Measurements from ENCODE around the gene OPRM1. TPM values are rescaled to one million over a fixed set of nuclear protein-coding genes. Genes with fewer than 3 reads are reported as not detected.
"Not testable (repeated sequence)": the region's sequence is repeated elsewhere in the genome, so short reads cannot be mapped to it uniquely, and the experiment has no call there.

The OPRM1 gene
- total RNA-seq, 4 donors from 2014 or later, result 0.40 to 1.2 (median 0.88) TPM

DNA sequence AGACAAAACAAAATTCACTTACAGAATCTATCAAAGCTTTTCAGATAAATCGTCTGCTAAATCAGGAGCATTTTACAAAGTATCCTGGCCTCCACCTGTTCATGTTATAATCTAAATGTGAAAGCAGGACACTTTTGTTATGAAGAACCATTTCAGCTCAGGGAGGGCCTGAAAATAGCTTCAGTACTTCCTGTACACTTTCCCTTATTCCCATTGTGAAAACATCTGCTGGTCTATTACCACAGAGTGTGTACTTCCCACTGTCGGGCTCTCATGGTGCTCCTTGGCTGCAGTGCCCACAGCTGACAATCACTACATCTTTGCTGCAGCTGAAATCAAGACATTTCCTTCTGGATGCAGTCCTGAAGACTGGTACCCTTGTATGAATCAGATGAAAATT lies 128.1 kb downstream of the OPRM1 start:
- H3K27ac ChIP-seq (replicated peaks in 1 of 4), result no peak overlapping the region
- DNase-seq (ENCODE audit: extremely low spot score), result no peak
- intact Hi-C loops (cut with DNase I), result no loop called here

DNA sequence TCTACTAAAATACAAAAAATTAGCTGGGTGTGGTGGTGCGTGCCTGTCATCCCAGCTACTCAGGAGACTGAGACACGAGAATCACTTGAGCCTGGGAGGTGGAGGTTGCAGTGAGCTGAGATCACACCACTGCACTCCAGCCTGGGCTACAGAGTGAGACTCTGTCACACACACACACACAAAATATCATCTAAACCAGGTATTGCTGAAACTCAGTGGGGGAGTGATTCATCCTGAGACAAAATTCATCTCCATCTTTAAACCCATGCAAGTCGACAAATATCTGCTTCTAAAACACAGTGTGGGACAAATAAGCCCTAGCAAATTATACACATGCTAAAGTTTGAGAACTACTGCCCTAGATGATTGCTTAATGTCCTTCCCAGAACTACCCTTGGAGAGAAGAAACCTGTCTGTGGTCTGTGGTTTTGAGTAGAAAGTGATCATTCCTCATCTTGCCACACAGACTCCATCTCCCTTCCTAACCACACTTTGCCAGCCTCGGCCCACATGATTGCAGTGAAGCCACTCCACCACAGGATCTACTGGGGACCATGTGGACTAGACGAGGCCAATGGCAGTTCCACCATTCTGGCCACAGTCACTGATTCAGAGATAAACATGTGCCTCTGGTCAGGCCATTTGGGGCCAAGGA lies 130.3 kb downstream of the OPRM1 start:
- Histone ChIP-seq H3K27me3 (no peaks in the 10 kb centered on the region), H3K36me3 (no peaks in the 10 kb centered on the region), H3K9me3 (no peaks in the 10 kb centered on the region), H3K4me3 (no peak overlapping the region), H3K27ac (replicated peaks in 1 of 4) (no peak overlapping the region), H3K4me1 (peaks cover 0 to 13% (median 5%) of the 10 kb centered on the region in 4 donors)
- 79% methylated on average over 5 of the region's 5 CpGs for WGBS
- TF ChIP-seq POLR2A (IDR thresholded peaks at IDR 0.05; ENCODE audit: low read depth) (no peak), POLR2AphosphoS5 (IDR thresholded peaks at IDR 0.05) (no peak), EP300 (IDR thresholded peaks at IDR 0.05) (no peak)
- TF ChIP-seq, protein P1, sequence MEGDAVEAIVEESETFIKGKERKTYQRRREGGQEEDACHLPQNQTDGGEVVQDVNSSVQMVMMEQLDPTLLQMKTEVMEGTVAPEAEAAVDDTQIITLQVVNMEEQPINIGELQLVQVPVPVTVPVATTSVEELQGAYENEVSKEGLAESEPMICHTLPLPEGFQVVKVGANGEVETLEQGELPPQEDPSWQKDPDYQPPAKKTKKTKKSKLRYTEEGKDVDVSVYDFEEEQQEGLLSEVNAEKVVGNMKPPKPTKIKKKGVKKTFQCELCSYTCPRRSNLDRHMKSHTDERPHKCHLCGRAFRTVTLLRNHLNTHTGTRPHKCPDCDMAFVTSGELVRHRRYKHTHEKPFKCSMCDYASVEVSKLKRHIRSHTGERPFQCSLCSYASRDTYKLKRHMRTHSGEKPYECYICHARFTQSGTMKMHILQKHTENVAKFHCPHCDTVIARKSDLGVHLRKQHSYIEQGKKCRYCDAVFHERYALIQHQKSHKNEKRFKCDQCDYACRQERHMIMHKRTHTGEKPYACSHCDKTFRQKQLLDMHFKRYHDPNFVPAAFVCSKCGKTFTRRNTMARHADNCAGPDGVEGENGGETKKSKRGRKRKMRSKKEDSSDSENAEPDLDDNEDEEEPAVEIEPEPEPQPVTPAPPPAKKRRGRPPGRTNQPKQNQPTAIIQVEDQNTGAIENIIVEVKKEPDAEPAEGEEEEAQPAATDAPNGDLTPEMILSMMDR (IDR thresholded peaks at IDR 0.05), result no peak
- DNase-seq (ENCODE audit: extremely low spot score), result peak; percentile 77
- intact Hi-C loops (cut with DNase I), result no loop called here

More for the DNA sequence above, 128.1 kb downstream of the OPRM1 start:
- Histone ChIP-seq H3K27me3 (no peaks in the 10 kb centered on the region), H3K9me3 (no peaks in the 10 kb centered on the region), H3K36me3 (no peaks in the 10 kb centered on the region), H3K4me3 (no peak overlapping the region), H3K4me1 (peaks cover 0 to 20% (median 14%) of the 10 kb centered on the region in 4 donors)
- TF ChIP-seq EP300 (IDR thresholded peaks at IDR 0.05) (no peak), POLR2AphosphoS5 (IDR thresholded peaks at IDR 0.05) (peak in 1 of 2 donors; percentile 15), POLR2A (IDR thresholded peaks at IDR 0.05; ENCODE audit: low read depth) (no peak)
- TF ChIP-seq, protein P1 (IDR thresholded peaks at IDR 0.05), result no peak
- 77% methylated on average over 2 of the region's 2 CpGs for WGBS

DNA sequence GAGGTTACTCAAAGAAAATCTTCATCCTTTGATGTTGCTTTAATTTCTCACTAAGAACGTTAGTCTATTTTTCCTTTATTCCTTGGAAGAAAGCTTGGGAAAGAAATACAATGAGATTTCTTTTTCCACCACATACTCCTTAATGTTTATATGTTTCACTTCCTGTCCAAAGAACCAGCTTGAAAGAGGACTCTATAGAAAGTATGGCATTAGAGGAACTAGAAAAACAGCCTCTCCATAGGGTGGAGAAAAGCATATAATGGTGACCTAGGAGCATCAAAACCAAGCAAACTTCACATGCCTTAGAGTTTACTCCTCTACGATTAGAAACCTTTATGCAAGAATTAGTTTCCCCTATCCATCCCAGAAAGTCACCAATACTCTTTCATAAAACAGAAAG lies 131.1 kb downstream of the OPRM1 start:
- WGBS, result 65% methylated on average over 2 of the region's 2 CpGs
- Histone ChIP-seq H3K4me3 (no peak overlapping the region), H3K27me3 (no peaks in the 10 kb centered on the region), H3K36me3 (no peaks in the 10 kb centered on the region), H3K27ac (replicated peaks in 1 of 4) (no peak overlapping the region), H3K9me3 (no peaks in the 10 kb centered on the region), H3K4me1 (peaks cover 0 to 5% (median 1%) of the 10 kb centered on the region in 4 donors)
- intact Hi-C loops (cut with DNase I), result no loop called here
- DNase-seq (ENCODE audit: extremely low spot score), result no peak
- TF ChIP-seq, protein P1 (IDR thresholded peaks at IDR 0.05), result no peak
- TF ChIP-seq POLR2A (IDR thresholded peaks at IDR 0.05; ENCODE audit: low read depth) (no peak), EP300 (IDR thresholded peaks at IDR 0.05) (no peak), POLR2AphosphoS5 (IDR thresholded peaks at IDR 0.05) (no peak)

DNA sequence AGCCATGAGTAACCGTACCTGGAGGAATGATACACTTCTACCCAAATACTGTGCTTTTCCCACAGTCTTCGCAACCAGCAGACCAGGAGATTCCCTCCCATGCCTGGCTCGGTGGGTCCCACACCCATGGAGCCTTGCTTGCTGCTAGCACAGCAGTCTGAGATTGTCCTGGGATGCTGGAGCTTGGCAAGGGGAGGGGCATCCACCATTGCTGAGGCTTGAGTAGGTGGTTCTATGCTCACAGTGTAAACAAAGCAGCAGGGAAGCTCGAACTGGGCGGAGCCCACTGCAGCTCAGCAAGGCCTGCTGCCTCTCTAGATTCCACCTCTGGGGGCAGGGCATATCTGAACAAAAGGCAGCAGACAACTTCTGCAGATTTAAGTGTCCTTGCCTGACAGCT lies 133.4 kb downstream of the OPRM1 start:
- H3K9me3 ChIP-seq; intact Hi-C loops (cut with DNase I); H3K36me3 ChIP-seq; H3K4me1 ChIP-seq; DNase-seq (ENCODE audit: extremely low spot score); H3K27ac ChIP-seq (replicated peaks in 1 of 4); H3K27me3 ChIP-seq; H3K4me3 ChIP-seq: not testable (repeated sequence)
- 87% methylated on average over 5 of the region's 5 CpGs for WGBS

DNA sequence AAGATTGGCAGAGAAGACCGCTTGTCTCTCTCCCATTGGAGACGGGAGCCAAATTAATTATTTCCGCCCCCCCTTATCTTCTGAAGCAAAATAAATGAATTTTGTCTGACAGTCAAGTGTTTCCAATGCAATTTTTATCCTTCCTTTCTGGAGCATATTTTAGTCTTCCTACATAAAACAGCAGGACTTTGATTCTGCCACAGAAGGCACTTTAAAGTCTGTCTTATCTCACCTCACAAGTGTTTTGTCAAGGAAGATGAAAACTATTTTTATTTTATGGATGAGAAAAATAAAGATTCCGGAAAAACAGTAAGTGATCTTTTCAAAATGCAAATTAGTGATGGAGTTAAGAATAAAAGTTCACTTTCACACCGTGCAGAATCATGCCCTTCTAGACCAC lies 140.4 kb downstream of the OPRM1 start:
- Histone ChIP-seq H3K4me1 (no peaks in the 10 kb centered on the region), H3K27me3 (no peaks in the 10 kb centered on the region), H3K27ac (replicated peaks in 1 of 4) (no peak overlapping the region), H3K9me3 (peaks cover 0 to 12% (median 2%) of the 10 kb centered on the region in 4 donors), H3K36me3 (no peaks in the 10 kb centered on the region), H3K4me3 (no peak overlapping the region)
- TF ChIP-seq, protein P1 (IDR thresholded peaks at IDR 0.05), result no peak
- TF ChIP-seq EP300 (IDR thresholded peaks at IDR 0.05) (no peak), POLR2AphosphoS5 (IDR thresholded peaks at IDR 0.05) (no peak), POLR2A (IDR thresholded peaks at IDR 0.05; ENCODE audit: low read depth) (no peak)
- DNase-seq (ENCODE audit: extremely low spot score), result no peak
- intact Hi-C loops (cut with DNase I), result no loop called here
- WGBS, result 69% methylated on average over 5 of the region's 5 CpGs

All from esophagus muscularis mucosa (tissue), 4 donors.